Stimulated activated naive CD8-positive, alpha-beta T cell treated with anti-CD3 and anti-CD28 coated beads, Interleukin-15, amount 100 ng/mL, for 72 hours (primary cell): ENCODE measurements around the gene TCF3.
A peak's percentile ranks its signal among the peaks of the same experiment; 100 is the strongest.

Experiments
- ATAC-seq: fragments of 150-1000 bp; cut with Tn5 transposase; 2 replicates; pipeline ENCODE4 v1.10.0; 2021; ENCODE audit warnings: mild to moderate bottlenecking, moderate library complexity
- DNase-seq, 2 donors: peaks; one replicate each; pipeline ENCODE4 v3.0.0; 2021 to 2022
- H3K27ac Mint-ChIP-seq, 2 donors: one replicate each; pipeline ENCODE4 v1.8.0; 2022; ENCODE audit warnings: mild to moderate bottlenecking in 2 of 2, mixed read lengths in 2 of 2, moderate library complexity in 2 of 2
- H3K27me3 Mint-ChIP-seq: one replicate; pipeline ENCODE4 v1.8.0; 2022; ENCODE audit warnings: mixed read lengths
- H3K4me1 Mint-ChIP-seq: one replicate; pipeline ENCODE4 v1.8.0; 2022; ENCODE audit warnings: mild to moderate bottlenecking, mixed read lengths
- H3K4me3 Mint-ChIP-seq, 2 donors: one replicate each; pipeline ENCODE4 v1.8.0; 2022; ENCODE audit warnings: mild to moderate bottlenecking in 2 of 2, mixed read lengths in 2 of 2, moderate library complexity in 1 of 2
- H3K9me3 Mint-ChIP-seq, 2 donors: one replicate each; pipeline ENCODE4 v1.8.0; 2022; ENCODE audit warnings: mixed read lengths in 2 of 2

The TCF3 gene

DNA sequence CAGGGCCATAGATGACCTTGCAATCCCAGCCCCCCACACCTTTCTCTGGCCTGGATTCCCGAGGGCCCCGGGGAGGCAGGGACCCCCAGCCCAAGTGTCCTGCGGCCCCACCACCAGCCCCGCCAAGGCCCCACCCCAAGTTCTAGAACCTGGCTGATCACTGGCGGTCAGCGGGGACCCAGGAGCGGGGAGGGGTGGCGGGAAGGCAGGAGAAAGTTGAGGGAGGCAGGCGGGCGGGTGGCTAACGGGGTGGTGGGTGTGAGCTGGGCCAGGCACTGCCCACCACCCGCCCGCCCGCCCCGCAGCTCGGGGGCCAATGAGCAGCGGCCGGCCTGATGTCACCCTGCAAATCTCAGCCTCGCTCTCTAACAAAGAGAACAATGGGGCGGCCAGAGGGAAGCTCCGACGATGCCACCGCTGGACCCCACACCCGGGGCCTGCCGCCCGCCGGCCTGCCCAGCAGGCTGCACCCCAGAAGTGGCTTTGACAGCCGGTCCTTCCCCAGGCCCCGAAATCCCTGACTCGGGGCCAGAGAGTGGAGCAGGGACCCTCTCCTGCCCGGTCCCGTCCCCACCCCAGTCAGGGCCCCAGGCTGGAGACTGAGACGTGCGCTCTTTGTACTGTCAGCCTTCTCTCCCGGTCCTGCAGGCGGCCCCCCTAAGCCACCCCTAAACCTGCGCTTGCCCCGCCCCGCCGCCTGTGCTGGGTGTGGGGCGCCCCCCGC is 85.9 kb downstream of the TCF3 start:
- Mint-ChIP-seq H3K27me3 (peaks cover 21% of the 10 kb centered on the region), H3K9me3 (no peaks in the 10 kb centered on the region), H3K4me1 (peaks cover 18% of the 10 kb centered on the region), H3K4me3 (no peak overlapping the region), H3K27ac (no peak overlapping the region)
- DNase-seq (no peak), ATAC-seq (peak; percentile 28)

DNA sequence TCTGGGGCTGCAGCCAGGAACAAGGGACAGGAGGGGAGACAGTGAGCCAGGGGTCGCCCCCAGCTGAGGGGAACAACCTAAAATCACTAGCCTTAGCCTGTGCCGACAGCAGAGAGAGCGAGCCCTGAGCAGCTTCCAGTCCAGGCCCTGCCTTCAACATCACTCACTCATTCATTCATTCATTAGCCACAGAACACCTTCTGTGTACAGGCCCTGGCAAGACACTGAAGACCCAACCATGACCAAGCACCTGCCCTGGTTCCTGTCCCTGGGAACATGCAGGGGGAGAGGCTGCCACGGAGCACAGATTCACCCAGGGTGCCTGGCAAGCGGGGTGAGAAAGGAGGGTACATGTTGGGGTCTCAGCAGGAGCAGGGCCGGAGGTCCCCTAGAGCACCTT is 89.2 kb downstream of the TCF3 start:
- no peaks in the 10 kb centered on the region for H3K4me1 Mint-ChIP-seq
- DNase-seq: no peak
- H3K9me3 Mint-ChIP-seq: no peaks in the 10 kb centered on the region
- no peak for ATAC-seq
- no peak overlapping the region for H3K4me3 Mint-ChIP-seq
- no peak overlapping the region for H3K27ac Mint-ChIP-seq
- no peaks in the 10 kb centered on the region for H3K27me3 Mint-ChIP-seq

DNA sequence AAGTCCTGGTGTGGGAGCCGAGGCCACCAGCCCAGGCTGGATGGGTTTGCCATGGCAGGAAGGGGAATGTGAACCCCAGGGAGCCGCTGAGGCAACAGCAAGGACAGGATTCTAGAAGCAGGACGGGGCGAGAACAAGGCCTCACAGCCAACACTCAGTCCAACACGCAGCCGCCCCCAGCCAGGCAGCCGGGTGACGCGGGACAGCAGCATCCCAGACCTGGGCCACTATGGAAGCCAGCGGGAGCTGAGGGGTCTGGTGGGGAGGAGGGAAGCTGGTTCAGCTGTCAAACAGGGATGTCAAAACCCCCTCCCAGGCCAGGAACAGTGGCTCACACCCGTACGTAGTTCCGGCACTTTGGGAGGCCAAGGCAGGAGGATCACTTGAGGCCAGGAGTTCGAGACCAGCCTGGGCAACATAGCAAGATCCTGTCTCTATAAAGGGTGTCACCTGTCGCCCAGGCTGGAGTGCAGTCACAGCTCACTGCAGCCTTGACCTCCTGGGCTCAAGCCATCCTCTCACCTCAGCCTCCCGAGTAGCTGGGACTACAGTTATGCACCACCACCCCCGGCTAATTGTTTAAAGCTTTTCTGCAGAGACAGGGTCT is 91.1 kb downstream of the TCF3 start:
- DNase-seq: no peak
- H3K4me1 Mint-ChIP-seq: no peaks in the 10 kb centered on the region
- no peak overlapping the region for H3K27ac Mint-ChIP-seq
- H3K9me3 Mint-ChIP-seq: no peaks in the 10 kb centered on the region
- H3K4me3 Mint-ChIP-seq: no peak overlapping the region
- no peak for ATAC-seq
- no peaks in the 10 kb centered on the region for H3K27me3 Mint-ChIP-seq

DNA sequence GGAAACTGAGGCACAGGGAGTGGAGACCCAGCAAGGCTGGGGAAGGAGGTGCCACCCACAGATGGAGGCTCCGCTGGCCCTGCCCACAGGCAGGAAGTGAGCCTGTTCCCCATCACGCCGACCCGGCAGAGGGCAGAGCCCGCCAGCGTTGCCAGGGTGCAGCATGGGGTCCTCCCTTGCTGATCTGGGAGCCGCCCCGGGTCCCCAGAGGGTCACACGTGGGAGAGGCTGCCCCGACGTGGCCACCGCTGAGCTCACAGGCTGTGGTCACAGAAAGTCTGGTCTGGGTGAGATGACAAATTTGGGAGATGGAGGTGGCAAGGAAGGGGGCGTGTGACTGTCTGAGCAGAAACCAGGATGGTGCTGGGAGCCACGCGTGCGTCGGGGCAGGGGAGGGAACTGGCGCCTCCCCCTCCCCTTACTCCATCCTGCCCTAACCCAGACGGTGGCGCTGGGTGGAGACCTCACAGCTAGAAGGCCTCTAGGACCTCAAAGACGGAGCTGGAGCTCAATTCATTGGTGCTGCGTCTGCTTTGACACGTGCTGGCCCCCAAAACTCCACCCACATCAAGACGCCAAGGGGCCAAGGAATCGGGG is 92.0 kb downstream of the TCF3 start:
- DNase-seq: no peak
- peak overlapping the region in 1 of 2 donors; percentile 80 for H3K27ac Mint-ChIP-seq
- ATAC-seq: no peak

More for the DNA sequence above, 92.0 kb downstream of the TCF3 start:
- H3K4me1 Mint-ChIP-seq: no peaks in the 10 kb centered on the region
- H3K27me3 Mint-ChIP-seq: no peaks in the 10 kb centered on the region
- no peak overlapping the region for H3K4me3 Mint-ChIP-seq
- no peaks in the 10 kb centered on the region for H3K9me3 Mint-ChIP-seq
